GM12873 (cell line): ENCODE measurements around the gene MLPH.

Source experiments
- CTCF ChIP-seq: IDR thresholded peaks from 2 replicates; pipeline ENCODE4 v1.5.1; 2012; ENCODE audit warnings: low read depth, mild to moderate bottlenecking, moderate library complexity, low read length, control low read depth; ENCODE audit not compliant: insufficient read depth; ENCODE audit errors: missing control alignments

Gene MLPH

DNA sequence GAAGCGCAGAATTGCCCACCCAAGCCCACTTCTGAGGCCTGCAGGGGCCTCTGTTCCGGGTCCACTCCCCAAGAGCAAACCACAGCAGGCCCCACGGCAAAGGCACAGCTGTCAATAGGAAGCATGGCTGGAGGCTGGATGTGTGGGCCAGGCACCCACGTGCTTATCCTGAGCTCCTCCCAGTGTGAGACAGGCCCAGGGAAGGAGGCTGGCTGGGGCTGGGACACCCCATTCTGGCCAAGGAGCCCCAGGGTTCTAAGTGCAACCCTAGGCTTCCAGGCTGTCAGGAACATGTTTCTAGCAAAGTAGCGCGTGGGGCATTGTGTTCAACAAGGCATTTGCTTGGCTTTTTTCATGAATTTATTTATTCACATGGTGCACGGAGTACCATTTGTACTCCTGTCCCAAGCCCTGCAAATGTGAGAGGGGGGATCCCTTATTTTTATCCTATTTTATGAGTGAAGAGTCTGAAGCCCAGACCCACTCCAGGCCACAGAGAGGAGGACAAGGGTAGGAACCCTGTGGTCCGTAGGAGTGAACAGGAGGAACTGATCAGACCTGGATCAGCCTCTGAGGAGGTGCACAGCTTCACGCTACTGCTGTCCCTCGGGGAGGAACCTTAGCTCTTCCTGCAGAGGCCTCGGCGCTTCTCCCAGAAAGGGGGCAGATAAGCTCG, 109.6 kb downstream of the MLPH start:
- TF ChIP-seq CTCF: no peak

- no peak for TF ChIP-seq CTCF
Observed at GRCh38 chr2:237597196-237598145, 110.4 kb downstream of the MLPH start.

- no peak for TF ChIP-seq CTCF
Observed at GRCh38 chr2:237598468-237599208, 111.6 kb downstream of the MLPH start.

- TF ChIP-seq CTCF: no peak
Observed at GRCh38 chr2:237599465-237600110, 112.5 kb downstream of the MLPH start.

DNA sequence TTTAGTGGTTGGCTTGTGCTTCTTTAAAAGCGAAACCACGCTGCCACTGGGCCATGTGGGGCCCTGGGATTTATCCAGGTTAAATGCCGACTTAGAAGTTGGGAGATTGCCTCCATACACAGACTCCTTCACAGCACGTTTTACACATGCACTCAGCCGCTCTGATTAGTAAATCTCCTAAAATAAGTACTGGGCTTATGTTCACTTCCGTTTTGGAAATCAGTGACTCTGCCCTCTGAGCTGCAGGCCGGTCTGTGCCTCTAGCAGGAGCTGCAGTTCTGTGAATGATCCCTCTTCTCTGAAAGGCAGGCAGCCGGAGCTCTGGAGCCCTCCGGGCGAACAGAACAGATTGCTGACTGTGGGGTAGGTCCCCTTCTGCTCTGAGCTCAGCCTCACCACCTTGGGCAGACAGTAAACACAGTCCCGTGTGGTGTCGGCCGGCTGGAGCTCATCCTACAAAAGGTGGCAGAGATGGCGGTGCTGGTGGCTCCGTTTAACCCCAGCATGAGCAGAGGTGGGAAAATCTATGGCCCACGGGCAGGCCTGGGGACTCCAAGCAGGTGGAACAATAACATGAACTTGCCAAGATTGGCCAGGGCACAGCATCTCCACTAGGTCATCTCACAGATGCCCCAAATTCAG, 113.3 kb downstream of the MLPH start:
- no peak for TF ChIP-seq CTCF

- TF ChIP-seq CTCF: no peak
Observed at GRCh38 chr2:237601453-237602116, 114.5 kb downstream of the MLPH start.
